ENCODE results near the gene MYL11. TPM values are rescaled to one million over a fixed set of nuclear protein-coding genes. Genes with fewer than 3 reads are reported as not detected.
"Not testable (repeated sequence)": the region's sequence is repeated elsewhere in the genome, so short reads cannot be mapped to it uniquely, and the experiment has no call there.

MYL11 gene
- total RNA-seq, 1 donor: 9.2 TPM

GRCh38 chr16:30394592-30395154, 20.1 kb downstream of the MYL11 start:
- DNase-seq (ENCODE audit: low read depth in 2 of 3, low spot score in 2 of 3): no peak

GRCh38 chr16:30395155-30395991, 20.8 kb downstream of the MYL11 start, which contains the start of gene ZNF48:
ZNF48 (plus strand) TSS chr16:30395420; CDS start chr16:30395795, 375 bp downstream.
- DNase-seq (ENCODE audit: low read depth in 2 of 3, low spot score in 2 of 3): peak in 2 of 3 donors; percentile 87

- DNase-seq (ENCODE audit: low read depth in 2 of 3, low spot score in 2 of 3): no peak
Observed at GRCh38 chr16:30395992-30396585, 21.5 kb downstream of the MYL11 start.

- DNase-seq (ENCODE audit: low read depth in 2 of 3, low spot score in 2 of 3): not testable (repeated sequence)
Observed at GRCh38 chr16:30396627-30397026, 22.0 kb downstream of the MYL11 start.

DNA sequence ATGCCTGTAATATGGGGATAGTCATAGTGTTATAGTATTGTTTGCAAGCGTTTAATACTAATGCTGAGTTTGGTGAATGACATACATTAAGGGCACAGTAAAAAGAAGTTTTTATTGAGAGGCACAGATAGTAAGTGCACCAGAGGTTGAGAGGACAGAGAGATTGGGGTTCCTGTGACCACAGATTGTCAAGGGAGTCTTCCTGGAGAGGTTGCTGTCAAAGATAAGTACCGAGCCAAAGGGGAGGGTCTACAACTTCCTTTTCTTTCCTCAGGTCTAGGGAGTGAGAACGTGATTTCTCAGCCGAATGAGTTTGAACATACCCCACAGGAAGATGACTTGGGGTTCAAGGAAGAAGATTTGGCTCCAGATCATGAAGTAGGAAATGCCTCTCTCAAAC, 22.5 kb downstream of the MYL11 start:
- DNase-seq (ENCODE audit: low read depth in 2 of 3, low spot score in 2 of 3): no peak

GRCh38 chr16:30397776-30398660, 23.4 kb downstream of the MYL11 start:
- no peak for DNase-seq (ENCODE audit: low read depth in 2 of 3, low spot score in 2 of 3)

DNA sequence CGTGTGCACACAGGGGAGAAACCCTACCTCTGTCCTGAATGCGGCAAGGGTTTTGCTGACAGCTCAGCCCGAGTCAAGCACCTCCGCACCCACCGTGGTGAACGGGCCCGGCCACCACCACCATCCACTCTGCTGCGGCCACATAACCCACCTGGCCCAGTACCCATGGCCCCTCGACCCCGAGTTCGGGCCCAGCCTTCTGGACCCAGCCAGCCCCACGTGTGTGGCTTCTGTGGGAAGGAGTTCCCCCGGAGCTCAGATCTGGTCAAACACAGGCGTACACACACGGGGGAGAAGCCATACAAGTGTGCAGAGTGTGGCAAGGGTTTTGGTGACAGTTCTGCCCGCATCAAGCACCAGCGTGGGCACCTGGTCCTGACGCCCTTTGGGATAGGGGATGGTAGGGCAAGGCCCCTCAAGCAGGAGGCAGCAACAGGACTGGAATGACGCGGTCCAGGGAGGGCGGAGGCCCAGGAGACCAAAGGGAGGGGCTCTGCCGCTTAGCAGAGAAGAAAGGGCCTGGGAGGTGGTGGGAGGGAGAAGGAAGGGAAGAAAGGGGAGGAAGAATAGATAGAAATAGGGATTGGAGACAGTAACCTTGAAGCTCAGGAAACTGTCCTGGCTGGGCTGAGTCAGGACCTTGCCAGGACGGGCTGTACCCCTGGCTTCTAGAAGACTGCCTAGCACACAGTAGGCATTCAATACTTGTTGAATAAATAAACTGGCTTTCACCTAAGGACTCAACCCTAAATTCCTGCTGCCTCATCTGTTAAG, 24.2 kb downstream of the MYL11 start:
- no peak for DNase-seq (ENCODE audit: low read depth in 2 of 3, low spot score in 2 of 3)

- DNase-seq (ENCODE audit: low read depth in 2 of 3, low spot score in 2 of 3): no peak
Observed at GRCh38 chr16:30399435-30400186, 25.0 kb downstream of the MYL11 start.

GRCh38 chr16:30401768-30402425, 27.3 kb downstream of the MYL11 start:
- DNase-seq (ENCODE audit: low read depth in 2 of 3, low spot score in 2 of 3): no peak

GRCh38 chr16:30406795-30407101, 32.1 kb downstream of the MYL11 start:
- no peak for DNase-seq (ENCODE audit: low read depth in 2 of 3, low spot score in 2 of 3)

- peak in 2 of 3 donors; percentile 85 to 87 for DNase-seq (ENCODE audit: low read depth in 2 of 3, low spot score in 2 of 3)
Observed at GRCh38 chr16:30407102-30407803, 32.7 kb downstream of the MYL11 start, which contains the start of gene ZNF771. ZNF771 (plus strand) TSS chr16:30407606; CDS start chr16:30408054, 448 bp downstream.

DNA sequence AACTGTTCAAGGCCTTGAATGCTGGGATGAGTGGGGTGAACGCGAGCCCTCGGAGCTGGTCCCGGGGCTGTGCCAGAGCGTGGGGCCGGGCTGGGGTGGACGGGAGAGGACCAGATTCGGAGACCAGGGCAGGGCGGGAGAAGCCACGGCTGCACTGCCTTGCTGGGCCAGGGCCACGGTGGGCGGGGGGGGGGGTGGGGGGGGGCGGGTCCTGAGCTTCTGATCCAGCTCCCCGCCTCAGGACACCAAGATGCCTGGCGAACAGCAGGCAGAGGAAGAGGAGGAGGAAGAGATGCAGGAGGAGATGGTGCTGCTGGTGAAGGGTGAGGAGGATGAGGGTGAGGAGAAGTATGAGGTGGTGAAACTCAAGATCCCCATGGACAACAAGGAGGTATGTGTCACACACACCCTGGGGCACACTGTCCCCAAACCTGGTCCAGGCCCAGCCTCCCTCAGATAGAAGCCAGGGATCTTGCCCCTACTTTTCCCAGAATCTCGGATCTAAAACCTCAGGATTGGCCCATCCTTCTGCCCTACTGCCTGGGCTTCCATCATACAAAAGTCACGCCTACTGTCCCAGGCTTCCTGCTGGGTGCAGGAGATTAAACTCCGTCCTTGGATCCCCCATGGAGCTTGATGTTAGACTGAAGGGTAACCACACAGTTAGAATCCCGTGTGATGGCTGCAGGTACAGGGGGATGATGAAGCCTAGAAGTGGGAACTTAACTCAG, 33.4 kb downstream of the MYL11 start:
- no peak for DNase-seq (ENCODE audit: low read depth in 2 of 3, low spot score in 2 of 3)

DNA sequence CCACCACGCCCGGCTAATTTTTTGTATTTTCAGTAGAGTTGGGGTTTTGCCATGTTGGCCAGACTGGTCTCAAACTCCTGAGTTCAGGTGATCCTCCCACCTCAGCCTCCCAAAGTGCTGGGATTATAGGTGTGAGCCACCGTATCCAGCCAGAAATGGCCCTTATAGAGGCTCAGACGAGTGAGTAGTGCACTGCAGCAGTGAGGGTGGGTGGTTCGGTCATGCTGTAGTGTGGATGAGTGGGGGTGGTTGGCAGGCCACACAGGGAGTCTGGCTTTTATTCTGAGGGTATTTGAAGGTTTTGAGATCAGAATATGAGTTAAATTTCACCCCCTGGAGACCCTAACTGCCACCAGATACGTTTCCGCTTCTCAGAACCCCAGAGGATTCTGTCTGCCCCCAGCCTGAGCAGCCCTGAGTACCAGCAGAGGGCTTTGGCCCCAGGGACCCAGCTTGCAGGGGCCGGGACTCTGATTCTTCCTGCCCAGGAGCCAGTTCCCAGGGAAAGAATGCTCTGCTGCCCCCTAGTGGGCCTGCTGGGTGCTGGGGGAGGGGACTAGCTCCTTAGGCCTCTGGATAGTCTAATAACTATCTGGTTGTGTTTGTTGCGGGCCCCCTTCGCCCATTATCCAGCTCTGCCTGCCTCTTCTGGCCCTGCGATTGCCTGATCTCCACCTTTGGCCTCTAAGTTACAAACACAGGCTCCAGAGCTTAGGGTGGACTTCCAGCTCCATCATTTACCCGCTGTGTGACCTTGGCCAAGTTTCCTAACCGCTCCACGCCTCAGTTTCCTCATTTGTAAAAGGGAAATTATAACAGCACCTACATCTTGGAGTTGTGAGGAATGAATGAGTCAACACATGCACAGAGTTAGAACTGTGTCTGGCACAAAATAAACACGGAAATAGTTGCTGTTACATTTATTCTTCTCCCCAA, 34.8 kb downstream of the MYL11 start:
- peak; percentile 84 to 96 (median 89) for DNase-seq (ENCODE audit: low read depth in 2 of 3, low spot score in 2 of 3)

GRCh38 chr16:30413112-30413806, 38.7 kb downstream of the MYL11 start:
- DNase-seq (ENCODE audit: low read depth in 2 of 3, low spot score in 2 of 3): no peak

DNA sequence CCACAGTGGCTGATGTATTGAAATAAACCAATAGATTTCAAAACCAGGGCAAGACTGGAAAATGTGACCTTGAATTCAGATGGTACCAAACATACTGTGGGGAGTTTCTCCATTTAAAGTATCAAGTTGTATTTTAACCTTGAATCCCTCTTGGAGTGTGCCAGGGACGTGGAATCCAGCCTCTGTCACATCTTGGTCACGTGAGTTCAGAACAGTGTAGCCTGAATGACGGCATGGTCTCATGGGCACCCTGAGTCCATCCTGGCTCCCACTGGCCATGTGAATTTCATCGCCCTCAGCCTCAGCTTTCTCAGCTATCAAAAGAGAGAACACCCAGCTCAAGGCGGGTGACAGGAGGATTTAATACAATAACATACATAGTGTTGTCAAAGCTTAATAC, 39.6 kb downstream of the MYL11 start:
- no peak for DNase-seq (ENCODE audit: low read depth in 2 of 3, low spot score in 2 of 3)
